Stomach (tissue), 4 donors: ENCODE data around the gene JDP2.

Experiments used
- CTCF ChIP-seq, 7 experiments: fragments of 450-650 bp in 4 of 7; fragments of 200-600 bp in 3 of 7; sonication (generic) in 3 of 7; IDR thresholded peaks; one replicate each; pipeline ENCODE4 v1.5.1; 2016 to 2019; ENCODE audit warnings: antibody characterized with exemption in 7 of 7, control low read depth in 2 of 7, mild to moderate bottlenecking in 1 of 7
- POLR2A ChIP-seq, 4 donors: fragments of 450-650 bp; IDR thresholded peaks; one replicate each; pipeline ENCODE4 v1.6.1; 2016; ENCODE audit warnings: antibody characterized with exemption in 4 of 4, control low read depth in 2 of 4, mild to moderate bottlenecking in 1 of 4, moderate library complexity in 1 of 4

- no peak for TF ChIP-seq POLR2A (IDR thresholded peaks at IDR 0.05)
- no peak for TF ChIP-seq CTCF (IDR thresholded peaks at IDR 0.05)
Measured at GRCh38 chr14:75486318-75486717, 58.5 kb downstream of the JDP2 start.
